Measurements from ENCODE around the gene MYBPC2. TPM values are rescaled to one million over a fixed set of nuclear protein-coding genes. Genes with fewer than 3 reads are reported as not detected.
A peak's percentile ranks its signal among the peaks of the same experiment; 100 is the strongest.

MYBPC2 gene
- total and polyA plus RNA-seq, 7 donors = 0.95 TPM; not detected in 6

DNA sequence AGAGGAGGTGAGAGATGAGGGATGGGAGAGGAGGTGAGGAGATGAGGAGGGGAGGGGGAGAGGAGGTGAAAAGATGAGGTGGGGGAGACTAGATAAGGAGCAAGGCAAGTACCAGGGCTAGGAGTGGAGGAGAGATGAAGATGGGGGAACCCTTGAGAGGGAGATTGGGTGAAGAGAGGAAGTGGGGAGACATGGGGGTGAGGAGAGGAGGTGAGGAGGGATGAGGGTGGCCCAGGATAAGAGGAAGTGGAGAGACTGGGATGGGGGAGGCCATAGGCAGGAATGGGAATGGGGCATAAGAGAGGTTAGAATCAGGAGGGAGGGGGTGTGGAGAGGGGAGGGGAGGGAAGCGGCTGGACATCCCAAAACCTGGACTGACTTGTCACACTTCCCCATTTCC, 26.9 kb downstream of the MYBPC2 start:
- Histone ChIP-seq H3K4me1 (no peaks in the 10 kb centered on the region), H3K27me3 (peaks cover 4 to 50% (median 26%) of the 10 kb centered on the region in 3 donors), H3K9me3 (no peaks in the 10 kb centered on the region), H3K4me3 (no peak overlapping the region), H3K36me3 (no peaks in the 10 kb centered on the region), H3K27ac (no peak overlapping the region)
- intact Hi-C loops (cut with DNase I) = loop anchor here (2.0 kb wide), 1 partner anchor 91 kb away; no protein-coding TSS in a partner anchor
- DNase-seq = no peak
- TF ChIP-seq POLR2A (IDR thresholded peaks at IDR 0.05) (no peak), CTCF (IDR thresholded peaks at IDR 0.05) (no peak), EP300 (IDR thresholded peaks at IDR 0.05) (no peak), POLR2AphosphoS5 (IDR thresholded peaks at IDR 0.05) (no peak)
- WGBS, 2 donors = 20 to 62% methylated on average over 1 of the region's 1 CpG

DNA sequence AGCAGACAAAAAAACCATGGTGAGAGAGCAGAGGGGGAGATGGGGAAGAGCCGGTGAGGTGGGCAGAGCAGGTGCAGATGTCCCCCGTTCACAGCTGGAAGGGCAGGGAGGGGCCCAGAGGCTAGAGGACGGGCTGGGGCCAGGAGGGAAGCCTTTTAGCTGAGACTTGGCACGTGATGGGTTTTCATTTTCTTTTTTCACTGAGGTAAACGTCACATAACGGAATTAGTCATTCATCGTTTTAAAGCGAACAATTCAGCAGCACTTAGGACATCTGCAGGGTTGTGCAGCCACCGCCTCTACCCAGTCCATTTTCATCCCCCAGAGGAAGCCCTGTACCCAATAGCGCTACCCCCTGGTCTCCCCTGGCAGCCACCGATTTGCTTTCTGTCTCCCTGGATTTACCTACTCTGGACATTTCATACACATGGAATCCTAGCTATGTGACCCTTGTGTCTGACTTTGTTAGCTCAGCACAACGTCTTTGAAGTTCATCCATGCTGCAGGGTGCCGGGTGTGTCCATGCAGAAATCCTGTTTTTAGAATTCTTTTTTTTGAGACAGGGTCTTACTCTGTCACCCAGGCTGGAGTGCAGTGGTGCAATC, 27.6 kb downstream of the MYBPC2 start:
- Histone ChIP-seq H3K4me3 (no peak overlapping the region), H3K36me3 (no peaks in the 10 kb centered on the region), H3K4me1 (no peaks in the 10 kb centered on the region), H3K27me3 (peaks cover 4 to 50% (median 26%) of the 10 kb centered on the region in 3 donors), H3K27ac (no peak overlapping the region), H3K9me3 (no peaks in the 10 kb centered on the region)
- no peak for TF ChIP-seq EP300 (IDR thresholded peaks at IDR 0.05)
- TF ChIP-seq CTCF (IDR thresholded peaks at IDR 0.05) = no peak
- TF ChIP-seq POLR2AphosphoS5 (IDR thresholded peaks at IDR 0.05) = no peak
- TF ChIP-seq POLR2A (IDR thresholded peaks at IDR 0.05) = no peak
- WGBS, 2 donors = 22 to 27% methylated on average over 13 of the region's 13 CpGs
- intact Hi-C loops (cut with DNase I) = loop anchor here (2.0 kb wide), 1 partner anchor 91 kb away; no protein-coding TSS in a partner anchor
- DNase-seq = no peak

DNA sequence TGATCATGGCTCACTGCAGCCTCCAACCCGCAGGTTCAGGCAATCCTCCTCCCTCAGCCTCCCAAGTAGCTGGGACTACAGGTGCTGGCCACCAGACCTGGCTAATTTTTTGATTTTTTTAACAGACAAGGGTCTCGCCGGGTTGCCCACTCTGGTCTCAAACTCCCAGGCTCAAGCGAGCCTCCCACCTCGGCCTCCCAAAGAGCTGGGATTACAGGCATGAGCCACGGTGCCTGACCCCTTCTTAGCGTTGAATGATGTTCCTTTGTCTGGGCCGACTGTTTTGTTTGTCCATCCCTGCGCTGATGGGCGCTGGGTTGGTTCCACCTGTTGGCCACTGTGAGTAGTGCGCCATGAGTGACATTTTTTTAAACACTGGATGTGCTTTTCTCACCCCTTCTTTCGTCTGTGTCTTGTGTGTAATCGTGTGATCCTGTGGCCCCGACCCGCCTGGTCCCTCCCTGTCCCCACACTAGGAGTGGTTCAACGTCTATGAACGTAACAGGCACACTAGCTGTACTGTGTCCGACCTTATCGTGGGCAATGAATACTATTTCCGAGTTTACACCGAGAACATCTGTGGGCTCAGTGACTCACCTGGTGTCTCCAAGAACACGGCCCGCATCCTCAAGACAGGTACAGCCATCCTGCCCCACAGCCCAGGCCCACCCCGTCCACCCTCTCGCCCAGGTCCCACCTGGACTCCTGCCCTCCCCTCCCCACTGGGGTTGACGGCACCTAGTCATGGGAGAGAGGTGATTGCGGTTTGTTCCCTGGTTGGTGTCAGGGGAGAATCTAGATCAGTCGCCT, 28.6 kb downstream of the MYBPC2 start:
- DNase-seq = no peak
- no peak overlapping the region for H3K27ac ChIP-seq
- no peak for TF ChIP-seq POLR2AphosphoS5 (IDR thresholded peaks at IDR 0.05)
- peak; percentile 38 to 75 (median 71) for TF ChIP-seq CTCF (IDR thresholded peaks at IDR 0.05)
- intact Hi-C loops (cut with DNase I) = loop anchor here (2.0 kb wide), 1 partner anchor 92 kb away; no protein-coding TSS in a partner anchor
- H3K4me3 ChIP-seq = no peak overlapping the region
- WGBS, 2 donors = 19 to 35% methylated on average over 28 of the region's 28 CpGs
- no peaks in the 10 kb centered on the region for H3K4me1 ChIP-seq
- no peaks in the 10 kb centered on the region for H3K9me3 ChIP-seq
- no peaks in the 10 kb centered on the region for H3K36me3 ChIP-seq
- peaks cover 4 to 50% (median 26%) of the 10 kb centered on the region in 3 donors for H3K27me3 ChIP-seq

DNA sequence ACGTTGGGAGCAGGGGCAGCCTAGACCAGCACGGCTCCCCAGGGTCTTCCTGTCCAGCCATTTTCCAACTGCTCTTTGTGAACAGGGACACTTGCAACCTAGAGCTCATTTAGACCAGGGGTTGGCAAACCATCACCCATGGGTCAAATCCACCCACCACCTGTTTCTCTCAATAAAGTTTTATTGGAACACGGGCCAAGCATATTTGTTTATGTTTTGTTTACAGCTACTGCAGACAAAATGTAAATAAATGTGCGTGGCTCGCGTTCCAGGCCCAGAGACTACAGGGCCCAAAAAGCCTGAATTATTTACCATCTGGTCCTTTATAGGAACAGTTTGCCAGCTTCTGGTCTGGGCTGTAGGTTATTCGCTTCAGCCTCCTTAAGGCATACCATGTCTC, 30.3 kb downstream of the MYBPC2 start:
- WGBS, 2 donors = 74% methylated on average over 7 of the region's 7 CpGs
- Histone ChIP-seq H3K27me3 (peaks cover 4 to 40% (median 14%) of the 10 kb centered on the region in 3 donors), H3K9me3 (no peaks in the 10 kb centered on the region), H3K27ac (no peak overlapping the region), H3K4me3 (no peak overlapping the region), H3K4me1 (no peaks in the 10 kb centered on the region), H3K36me3 (no peaks in the 10 kb centered on the region)
- intact Hi-C loops (cut with DNase I) = no loop called here
- DNase-seq = no peak
- TF ChIP-seq POLR2A (IDR thresholded peaks at IDR 0.05) (no peak), POLR2AphosphoS5 (IDR thresholded peaks at IDR 0.05) (no peak), CTCF (IDR thresholded peaks at IDR 0.05) (no peak), EP300 (IDR thresholded peaks at IDR 0.05) (no peak)

Data from sigmoid colon (tissue), 7 donors.